GM18870 (cell line): ENCODE measurements around the gene CENPT.

Experiments
- ATAC-seq: cut with Tn5 transposase; IDR thresholded peaks from one replicate; pipeline ENCODE4 v1.9.1; 2021; ENCODE audit warnings: moderate library complexity; ENCODE audit not compliant: unreplicated experiment

Gene CENPT, protein sequence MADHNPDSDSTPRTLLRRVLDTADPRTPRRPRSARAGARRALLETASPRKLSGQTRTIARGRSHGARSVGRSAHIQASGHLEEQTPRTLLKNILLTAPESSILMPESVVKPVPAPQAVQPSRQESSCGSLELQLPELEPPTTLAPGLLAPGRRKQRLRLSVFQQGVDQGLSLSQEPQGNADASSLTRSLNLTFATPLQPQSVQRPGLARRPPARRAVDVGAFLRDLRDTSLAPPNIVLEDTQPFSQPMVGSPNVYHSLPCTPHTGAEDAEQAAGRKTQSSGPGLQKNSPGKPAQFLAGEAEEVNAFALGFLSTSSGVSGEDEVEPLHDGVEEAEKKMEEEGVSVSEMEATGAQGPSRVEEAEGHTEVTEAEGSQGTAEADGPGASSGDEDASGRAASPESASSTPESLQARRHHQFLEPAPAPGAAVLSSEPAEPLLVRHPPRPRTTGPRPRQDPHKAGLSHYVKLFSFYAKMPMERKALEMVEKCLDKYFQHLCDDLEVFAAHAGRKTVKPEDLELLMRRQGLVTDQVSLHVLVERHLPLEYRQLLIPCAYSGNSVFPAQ

DNA sequence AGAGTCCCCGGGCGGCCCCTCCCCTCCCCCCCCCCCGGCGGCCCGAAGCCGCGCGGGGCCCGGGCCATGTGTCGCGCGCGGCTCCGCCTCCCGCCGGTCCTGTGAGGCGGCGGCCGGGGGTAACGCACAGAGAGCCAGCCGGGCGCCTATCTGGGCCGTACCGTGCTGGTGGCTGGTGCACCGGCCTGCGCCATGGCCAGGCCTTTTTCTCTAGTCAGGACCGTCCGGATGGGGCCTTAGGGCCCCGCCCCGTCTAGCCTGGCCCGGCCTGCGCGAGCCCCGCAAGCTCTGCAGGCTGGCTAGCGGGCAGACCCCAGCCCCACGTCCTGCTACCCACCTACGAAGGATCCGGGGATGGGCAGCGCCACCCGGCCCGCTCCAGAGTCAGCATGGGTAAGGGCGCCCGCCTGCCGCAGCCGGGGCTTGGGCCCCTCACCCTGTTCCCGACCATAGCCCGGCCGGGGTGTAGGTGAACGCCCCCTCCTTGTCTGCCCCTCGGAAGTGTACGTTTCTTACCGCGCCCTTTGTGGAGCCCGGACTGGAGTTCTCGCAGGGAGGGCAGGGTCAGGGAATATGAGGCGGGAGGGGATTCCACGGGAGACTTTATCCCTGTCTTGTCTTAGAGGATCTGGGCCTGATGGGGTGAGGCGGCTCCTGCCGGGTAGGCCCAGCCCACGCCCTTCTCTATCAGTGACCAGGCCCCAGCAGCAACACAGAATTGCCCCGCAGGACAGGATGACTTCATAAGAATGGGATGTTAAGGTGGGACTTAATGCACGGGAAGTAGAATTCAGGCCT, at the start of gene CENPT:
TSS of gene CENPT (minus strand) at position 630 of the 798 bp plus-strand sequence. CDS start 13,834 bp downstream, outside the sequence.
- ATAC-seq: peak; percentile 16

DNA sequence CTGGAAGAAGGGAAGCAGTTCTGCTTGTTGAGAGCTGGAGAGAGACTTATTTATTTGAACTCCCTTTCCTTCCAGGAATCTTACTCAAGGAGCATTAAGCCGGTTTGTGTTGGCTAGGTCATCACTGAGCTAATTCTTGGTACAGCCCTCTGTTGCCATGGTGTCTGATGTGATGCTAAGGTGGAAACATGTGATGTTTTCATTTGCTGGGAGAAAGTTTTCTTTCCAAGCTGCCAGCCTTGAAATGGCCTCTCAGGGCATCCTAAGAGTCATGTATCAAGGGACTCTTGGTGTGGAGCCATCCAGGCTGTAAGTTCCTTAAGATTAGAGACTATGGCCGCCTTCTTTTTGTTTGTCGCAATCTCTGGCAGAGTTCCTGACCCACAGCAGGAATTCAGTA, 49.7 kb upstream of the CENPT start:
- ATAC-seq: no peak

DNA sequence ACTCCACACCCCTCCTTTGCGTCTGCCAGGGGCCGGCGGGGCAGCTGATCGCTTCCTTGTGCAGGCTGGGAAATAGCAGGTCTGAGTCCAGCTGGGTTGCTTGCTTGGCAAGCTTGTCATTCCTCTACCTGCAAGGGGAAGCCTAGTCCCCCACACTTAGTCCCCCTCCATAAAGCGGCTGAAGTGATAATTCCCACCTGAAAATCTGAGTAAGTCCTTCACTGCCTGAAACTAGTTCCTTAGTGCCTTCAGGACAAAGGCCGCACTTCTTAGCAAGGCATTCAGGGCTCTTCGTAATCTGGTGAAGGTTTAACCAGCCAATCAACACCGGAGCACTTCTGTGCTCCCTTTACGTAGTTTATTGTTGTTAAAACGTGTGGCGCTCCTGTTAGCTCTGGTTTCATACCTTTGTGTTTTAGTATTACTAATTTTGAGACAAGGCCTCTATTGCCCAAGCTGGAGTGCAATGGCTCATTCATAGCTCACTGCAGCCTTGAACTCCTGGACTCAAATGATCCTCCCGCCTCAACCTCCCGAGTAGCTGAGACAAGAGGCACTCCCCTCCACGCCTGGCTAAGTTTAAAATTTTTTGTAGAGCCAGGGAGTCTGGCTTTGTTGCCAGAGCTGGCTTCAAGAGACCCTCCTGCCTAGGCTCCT, 46.4 kb upstream of the CENPT start:
- peak; percentile 7 for ATAC-seq

DNA sequence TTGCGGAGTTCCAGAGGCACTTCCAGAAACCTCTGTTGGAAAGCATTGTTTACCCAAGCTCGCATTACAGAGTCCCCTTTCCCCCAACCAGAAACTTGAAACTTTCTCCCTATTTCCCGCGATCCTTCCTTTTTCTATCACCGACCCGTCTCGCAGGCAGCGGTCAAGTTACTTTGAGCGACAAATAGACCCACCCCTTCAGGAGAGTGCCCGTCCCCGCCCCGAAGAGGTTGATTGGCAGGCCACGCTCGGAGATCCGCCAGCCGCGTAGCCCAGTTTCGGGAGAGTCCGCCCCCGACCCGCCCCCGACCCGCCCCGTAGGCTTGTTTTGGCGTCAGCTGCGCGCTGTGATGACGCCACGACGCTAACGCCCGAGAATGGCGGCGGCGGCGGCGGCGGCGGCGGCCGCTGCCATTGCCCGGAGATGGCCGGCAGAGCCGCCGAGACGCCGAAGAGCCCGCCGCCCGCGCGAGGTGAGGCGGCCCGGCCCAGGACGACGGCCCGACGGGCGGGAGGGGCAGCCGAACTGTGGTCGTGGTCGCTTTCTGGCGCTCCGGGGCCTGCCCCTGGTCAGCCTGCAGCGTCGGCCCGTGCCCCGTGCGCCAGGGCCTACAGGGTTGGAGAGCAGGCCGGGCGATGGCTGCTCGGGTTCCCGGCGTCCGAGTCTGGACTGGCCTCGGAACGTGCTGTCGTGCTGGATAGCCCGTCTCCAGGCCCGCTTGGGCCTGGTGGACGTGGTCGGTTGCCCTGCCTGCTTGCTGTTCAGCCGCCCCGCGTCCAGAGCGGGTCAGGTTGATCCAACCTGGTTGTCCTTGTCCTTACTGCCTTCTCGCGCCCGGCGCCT, 45.6 kb upstream of the CENPT start, which contains the start of gene PSKH1:
TSS of gene PSKH1 (plus strand) at position 356 of the 844 bp plus-strand sequence. CDS start 15,496 bp downstream, outside the sequence.
- ATAC-seq: peak; percentile 63

DNA sequence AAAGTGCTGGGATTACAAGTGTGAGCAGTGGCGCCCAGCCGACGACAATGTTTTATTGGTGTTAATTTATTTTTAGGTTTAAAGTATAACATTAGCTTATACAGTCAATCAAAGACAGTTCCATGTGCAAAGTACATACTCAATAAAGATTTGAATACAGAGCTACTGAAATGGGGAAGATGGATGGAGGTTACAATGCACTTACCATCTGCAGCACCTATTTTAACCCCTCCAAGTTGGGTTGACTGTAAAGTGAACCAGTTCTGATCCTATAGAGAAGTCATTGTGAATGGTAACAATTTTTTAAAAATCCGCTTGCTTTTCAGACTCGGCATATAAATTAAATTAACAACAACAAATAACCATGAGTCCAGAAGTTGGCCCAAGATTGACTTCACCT, 44.9 kb upstream of the CENPT start:
- no peak for ATAC-seq

DNA sequence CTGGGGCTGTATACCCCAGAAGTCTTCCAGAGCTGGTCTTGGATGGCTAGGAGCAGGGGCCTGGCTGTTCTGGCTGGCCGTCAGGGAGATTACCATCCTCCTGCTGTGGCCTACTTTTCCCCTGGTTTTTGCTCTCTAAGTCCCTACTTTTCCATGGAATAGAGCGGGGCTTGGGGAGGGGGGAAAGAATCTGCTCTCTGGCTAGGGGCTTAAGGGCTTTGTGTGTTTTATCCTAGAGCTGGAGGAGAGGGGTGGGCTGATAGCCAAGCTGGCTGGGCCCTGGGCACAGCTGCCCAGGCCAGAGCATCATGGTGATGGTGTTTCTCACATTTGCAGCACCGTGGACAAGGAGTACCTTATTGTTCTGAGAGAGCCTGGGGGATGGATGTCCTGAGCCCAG, 40.8 kb upstream of the CENPT start:
- ATAC-seq: no peak

DNA sequence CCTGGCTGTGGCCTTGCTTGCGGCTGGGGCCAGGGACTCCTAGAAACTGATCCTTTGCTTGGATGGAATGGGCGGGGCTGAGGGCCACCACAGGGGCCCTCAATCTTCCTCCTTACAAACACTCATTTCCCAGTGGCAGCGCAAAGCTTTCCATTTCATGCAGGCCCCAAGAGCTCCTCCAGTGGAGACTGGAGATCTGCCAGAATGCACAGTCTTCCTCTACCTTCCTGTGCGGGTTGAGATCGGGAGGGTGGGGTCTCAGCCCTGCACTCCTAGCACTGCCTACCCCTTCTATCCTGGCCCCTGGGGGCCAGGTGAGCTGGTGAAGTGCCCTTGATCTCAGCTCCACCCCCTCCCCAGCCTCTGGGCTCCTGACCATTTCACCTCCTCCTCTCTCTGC, 38.9 kb upstream of the CENPT start:
- no peak for ATAC-seq

DNA sequence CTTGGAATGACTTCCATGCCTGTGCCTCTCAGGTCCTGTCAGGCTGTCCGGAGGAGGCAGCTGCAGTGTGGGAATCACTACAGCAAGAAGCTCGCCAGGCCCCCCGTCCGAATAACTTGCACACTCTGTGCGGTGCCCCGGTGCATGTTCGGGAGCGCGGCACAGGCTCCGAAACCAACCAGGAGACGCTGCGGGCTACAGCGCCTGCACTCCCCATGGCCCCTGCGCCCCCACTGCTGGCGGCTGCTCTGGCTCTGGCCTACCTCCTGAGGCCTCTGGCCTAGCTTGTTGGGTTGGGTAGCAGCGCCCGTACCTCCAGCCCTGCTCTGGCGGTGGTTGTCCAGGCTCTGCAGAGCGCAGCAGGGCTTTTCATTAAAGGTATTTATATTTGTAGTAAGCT, 38.5 kb upstream of the CENPT start:
- ATAC-seq: no peak

DNA sequence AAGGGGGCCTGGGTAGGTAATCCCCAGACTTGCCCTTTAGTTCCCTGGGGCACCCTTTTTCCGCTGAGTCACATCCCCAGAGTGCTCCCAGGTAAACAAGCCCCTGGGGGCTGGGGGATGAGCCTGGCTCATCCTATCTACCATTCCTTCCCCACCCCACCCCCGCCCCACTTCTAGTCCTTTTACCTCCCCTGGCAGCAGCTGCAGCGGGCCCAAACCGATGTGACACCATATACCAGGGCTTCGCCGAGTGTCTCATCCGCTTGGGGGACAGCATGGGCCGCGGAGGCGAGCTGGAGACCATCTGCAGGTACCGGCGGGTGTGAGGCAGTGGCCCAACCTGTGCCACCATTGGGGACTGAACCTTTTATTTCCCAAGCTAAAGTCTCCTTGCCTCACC, 38.1 kb upstream of the CENPT start:
- no peak for ATAC-seq

DNA sequence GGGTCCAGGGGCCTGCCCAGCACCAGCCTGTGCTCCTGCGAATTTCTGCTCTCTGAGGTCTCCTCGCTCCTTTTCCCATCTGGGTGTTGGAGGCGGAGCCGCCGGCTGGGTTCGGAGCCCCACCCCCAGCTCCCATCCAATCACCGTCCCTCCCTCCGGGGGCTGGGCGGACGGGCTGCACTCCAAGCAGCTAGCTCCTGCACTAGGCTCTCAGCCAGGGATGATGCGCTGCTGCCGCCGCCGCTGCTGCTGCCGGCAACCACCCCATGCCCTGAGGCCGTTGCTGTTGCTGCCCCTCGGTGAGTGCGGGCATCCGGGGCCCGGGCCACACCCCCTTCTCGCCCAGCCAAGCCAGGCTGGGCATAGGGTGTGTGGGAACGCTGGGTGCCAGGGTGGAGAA, 37.2 kb upstream of the CENPT start, which contains the start of gene NRN1L:
TSS of gene NRN1L (plus strand) at position 202 of the 400 bp plus-strand sequence. CDS start at position 221, 19 bp downstream.
- no peak for ATAC-seq

DNA sequence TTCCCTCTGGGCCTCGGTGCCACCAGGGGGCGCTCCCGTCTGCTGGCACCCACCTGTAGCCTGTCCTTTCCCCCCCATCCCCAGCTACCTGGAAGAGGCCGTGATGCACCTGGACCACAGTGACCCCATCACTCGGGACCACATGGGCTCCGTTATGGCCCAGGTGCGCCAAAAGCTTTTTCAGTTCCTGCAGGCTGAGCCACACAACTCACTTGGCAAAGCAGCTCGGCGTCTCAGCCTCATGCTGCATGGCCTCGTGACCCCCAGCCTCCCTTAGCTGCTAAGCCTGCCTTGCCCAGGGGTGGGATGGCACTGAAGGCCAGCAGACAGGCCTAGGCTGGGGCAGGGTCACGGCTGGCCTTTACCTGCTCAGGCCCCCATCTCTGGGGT, 36.4 kb upstream of the CENPT start:
- no peak for ATAC-seq

DNA sequence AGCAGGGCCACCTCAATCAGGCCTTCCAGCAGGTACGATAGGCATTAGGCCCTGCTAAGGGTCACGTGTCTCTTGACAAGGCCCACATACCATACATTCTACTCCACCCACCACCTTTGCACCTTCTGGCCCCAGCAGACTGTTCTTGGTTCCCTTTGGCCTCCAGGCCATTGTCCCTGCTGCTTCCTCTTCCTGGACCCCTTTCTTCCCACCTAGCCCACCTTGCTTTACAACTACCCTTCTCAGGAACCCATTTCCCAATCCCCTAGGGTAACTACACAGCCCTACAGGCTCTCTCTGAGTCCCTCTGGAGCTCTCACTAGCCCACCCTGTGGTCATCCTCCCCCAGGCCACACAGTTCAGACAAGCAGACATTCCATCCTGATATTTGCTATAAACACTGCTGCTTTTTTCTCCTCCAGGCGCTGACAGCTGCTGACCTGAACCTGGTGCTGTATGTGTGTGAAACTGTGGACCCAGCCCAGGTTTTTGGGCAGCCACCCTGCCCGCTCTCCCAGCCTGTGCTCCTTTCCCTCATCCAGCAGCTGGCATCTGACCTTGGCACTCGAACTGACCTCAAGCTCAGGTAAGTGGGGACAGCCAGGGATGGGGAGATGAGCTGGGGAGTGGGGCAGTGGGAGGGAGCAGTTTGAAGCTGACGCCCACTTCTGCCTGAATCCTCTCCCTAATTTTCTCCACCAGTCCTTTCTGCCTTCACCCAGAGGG, 35.8 kb upstream of the CENPT start:
- ATAC-seq: no peak

DNA sequence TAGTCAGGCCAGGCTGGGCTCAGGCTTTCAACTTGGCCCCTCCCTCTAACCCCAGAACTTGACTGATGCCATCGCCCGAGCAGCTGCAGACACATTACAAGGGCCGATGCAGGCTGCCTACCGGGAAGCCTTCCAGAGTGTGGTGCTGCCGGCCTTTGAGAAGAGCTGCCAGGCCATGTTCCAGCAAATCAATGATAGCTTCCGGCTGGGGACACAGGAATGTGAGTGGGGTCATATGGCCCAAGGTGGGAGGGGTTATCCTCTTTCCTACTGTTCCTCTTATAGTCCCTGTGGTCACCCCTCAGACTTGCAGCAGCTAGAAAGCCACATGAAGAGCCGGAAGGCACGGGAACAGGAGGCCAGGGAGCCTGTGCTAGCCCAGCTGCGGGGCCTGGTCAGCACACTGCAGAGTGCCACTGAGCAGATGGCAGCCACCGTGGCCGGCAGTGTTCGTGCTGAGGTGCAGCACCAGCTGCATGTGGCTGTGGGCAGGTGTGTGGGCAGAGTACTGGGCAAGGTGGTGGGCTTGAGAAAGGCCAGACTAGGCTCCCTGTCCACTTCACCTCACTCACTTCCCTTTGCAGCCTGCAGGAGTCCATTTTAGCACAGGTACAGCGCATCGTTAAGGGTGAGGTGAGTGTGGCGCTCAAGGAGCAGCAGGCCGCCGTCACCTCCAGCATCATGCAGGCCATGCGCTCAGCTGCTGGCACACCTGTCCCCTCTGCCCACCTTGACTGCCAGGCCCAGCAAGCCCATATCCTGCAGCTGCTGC, 35.1 kb upstream of the CENPT start:
- no peak for ATAC-seq

DNA sequence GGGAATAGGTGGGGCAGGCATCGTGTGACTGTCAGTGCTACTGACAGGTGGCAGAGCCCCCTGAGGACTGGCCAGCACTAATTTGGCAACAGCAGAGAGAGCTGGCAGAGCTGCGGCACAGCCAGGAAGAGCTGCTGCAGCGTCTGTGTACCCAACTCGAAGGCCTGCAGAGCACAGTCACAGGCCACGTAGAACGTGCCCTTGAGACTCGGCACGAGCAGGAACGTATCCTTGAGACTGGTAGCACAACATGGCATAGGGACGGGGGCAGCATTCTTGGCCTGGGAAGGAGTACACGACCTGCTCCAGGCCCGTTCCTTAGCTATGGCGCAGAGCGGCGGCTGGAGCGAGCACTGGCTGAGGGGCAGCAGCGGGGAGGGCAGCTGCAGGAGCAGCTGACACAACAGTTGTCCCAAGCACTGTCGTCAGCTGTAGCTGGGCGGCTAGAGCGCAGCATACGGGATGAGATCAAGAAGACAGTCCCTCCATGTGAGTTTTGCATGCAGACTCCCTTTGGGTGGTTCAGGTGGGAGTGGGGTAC, 34.2 kb upstream of the CENPT start:
- ATAC-seq: no peak

DNA sequence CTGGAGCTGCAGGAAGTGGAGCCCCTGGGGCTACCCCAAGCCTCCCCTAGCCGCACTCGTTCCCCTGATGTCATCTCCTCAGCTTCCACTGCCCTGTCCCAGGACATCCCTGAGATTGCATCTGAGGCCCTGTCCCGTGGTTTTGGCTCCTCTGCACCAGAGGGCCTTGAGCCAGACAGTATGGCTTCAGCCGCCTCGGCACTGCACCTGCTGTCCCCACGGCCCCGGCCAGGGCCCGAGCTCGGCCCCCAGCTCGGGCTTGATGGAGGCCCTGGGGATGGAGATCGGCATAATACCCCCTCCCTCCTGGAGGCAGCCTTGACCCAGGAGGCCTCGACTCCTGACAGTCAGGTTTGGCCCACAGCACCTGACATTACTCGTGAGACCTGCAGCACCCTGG, 33.1 kb upstream of the CENPT start:
- ATAC-seq: no peak

DNA sequence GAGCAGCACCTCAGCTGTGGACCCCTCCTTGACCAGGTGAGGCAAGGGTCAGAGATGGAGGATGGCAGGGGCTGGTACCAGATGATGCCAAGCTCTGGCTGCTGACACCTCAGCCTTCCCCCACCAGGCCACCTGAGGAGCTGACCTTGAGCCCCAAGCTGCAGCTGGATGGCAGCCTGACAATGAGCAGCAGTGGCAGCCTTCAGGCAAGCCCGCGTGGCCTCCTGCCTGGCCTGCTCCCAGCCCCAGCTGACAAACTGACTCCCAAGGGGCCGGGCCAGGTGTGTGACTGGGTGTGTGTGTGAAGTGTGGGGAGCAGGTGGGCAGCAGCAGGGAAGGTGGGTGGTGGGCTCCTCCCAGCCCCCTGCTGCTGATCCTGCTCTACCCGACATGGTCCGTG, 32.4 kb upstream of the CENPT start:
- ATAC-seq: no peak

DNA sequence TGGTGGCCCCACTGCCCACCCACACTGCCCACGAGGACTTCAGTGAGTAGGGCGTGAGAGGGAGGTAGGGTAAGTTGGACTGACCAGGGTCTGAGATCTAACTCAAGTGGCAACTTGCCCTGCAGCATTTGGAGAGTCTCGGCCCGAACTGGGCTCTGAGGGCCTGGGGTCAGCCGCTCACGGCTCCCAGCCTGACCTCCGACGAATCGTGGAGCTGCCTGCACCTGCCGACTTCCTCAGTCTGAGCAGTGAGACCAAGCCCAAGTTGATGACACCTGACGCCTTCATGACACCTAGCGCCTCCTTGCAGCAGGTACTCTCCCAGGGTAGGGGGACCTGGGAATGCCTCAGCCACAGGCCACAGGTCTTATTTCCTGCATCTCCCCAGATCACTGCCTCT, 32.0 kb upstream of the CENPT start:
- no peak for ATAC-seq

DNA sequence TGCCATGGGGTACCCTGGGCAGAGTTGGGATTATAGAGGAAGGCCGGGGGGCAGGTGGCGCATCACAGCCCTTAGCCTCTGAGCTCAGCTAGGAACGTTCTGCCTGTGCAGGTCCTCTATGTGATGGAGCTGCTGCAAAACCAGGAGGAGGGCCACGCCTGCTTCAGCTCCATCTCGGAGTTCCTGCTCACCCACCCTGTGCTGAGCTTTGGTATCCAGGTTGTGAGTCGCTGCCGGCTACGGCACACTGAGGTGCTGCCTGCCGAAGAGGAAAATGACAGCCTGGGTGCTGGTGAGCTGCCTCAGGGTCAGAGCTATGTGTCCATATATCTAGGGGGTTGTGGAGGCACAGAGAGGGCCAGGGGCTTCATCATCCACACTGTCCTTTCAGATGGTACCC, 31.4 kb upstream of the CENPT start:
- ATAC-seq: no peak

DNA sequence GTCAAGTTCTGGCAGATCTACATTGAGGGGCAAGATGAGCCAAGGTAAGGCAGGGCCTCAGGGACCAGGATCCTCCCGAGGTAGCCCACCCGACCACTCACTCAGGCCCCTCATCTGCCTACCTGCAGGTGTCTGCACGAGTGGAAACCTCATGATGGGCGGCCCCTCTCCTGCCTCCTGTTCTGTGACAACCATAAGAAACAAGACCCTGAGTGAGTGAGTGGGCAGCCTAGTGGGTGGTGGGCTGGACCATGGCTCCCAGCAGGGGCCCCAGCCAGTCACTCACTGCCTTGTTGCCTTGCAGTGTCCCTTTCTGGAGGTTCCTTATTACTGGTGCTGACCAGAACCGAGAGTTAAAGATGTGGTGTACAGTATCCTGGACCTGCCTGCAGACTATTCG, 30.7 kb upstream of the CENPT start:
- no peak for ATAC-seq
